Keratinocyte (primary cell): ENCODE measurements around the gene RCE1.

Source experiments
- EZH2 ChIP-seq: IDR thresholded peaks from one replicate; pipeline ENCODE4 v1.6.1; 2012; ENCODE audit warnings: inconsistent platforms, mild to moderate bottlenecking, low read length, moderate library complexity
- TF ChIP-seq, protein P1 (sequence below), 3 experiments: IDR thresholded peaks in 1 of 3; conservative IDR thresholded peaks in 1 of 3; optimal IDR thresholded peaks in 1 of 3; 2 replicates in 2 of 3; 3 replicates in 1 of 3; pipeline versions ENCODE3 to v1.5.1; 2011; ENCODE audit warnings: low read length in 3 of 3, mild to moderate bottlenecking in 3 of 3, moderate library complexity in 2 of 3, control low read depth in 1 of 3, inconsistent platforms in 1 of 3; ENCODE audit not compliant: insufficient read depth in 2 of 3; ENCODE audit errors: extremely low read depth in 1 of 3

GRCh38 chr11:66818231-66818955, 24.8 kb upstream of the RCE1 start:
- TF ChIP-seq, protein P1, sequence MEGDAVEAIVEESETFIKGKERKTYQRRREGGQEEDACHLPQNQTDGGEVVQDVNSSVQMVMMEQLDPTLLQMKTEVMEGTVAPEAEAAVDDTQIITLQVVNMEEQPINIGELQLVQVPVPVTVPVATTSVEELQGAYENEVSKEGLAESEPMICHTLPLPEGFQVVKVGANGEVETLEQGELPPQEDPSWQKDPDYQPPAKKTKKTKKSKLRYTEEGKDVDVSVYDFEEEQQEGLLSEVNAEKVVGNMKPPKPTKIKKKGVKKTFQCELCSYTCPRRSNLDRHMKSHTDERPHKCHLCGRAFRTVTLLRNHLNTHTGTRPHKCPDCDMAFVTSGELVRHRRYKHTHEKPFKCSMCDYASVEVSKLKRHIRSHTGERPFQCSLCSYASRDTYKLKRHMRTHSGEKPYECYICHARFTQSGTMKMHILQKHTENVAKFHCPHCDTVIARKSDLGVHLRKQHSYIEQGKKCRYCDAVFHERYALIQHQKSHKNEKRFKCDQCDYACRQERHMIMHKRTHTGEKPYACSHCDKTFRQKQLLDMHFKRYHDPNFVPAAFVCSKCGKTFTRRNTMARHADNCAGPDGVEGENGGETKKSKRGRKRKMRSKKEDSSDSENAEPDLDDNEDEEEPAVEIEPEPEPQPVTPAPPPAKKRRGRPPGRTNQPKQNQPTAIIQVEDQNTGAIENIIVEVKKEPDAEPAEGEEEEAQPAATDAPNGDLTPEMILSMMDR (optimal IDR thresholded peaks at IDR 0.05 in 1 of 3, IDR thresholded peaks at IDR 0.05 in 1 of 3, conservative IDR thresholded peaks at IDR 0.05 in 1 of 3; ENCODE audit: extremely low read depth in 1 of 3, insufficient read depth in 2 of 3, low read length in 3 of 3): no peak
- TF ChIP-seq EZH2: no peak
